GM21717 (cell line): Measurements from ENCODE around the gene PECR.
A peak's percentile ranks its signal among the peaks of the same experiment; 100 is the strongest.

Experiments
- ATAC-seq: cut with Tn5 transposase; IDR thresholded peaks from one replicate; pipeline ENCODE4 v1.9.1; 2021; ENCODE audit warnings: mild to moderate bottlenecking, moderate library complexity; ENCODE audit not compliant: unreplicated experiment

Gene PECR

DNA sequence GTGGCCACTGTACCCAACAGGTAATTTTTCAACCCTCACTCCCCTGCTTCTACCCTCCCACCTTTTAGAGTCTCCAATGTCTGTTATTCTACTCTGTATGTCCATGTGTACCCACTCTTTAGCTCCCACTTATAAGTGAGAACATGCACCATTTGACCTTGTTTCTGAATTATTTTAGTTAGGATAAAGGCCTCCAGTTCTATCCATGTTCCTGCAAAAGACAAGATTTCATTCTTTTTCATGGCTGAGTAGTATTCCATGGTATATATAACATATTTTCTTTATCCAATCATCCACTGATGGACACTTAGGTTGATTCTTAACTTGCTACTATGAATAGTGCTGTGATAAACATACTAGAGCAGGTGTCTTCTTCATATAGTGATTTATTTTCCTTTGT, 9.1 kb downstream of the PECR start:
- ATAC-seq, result no peak

DNA sequence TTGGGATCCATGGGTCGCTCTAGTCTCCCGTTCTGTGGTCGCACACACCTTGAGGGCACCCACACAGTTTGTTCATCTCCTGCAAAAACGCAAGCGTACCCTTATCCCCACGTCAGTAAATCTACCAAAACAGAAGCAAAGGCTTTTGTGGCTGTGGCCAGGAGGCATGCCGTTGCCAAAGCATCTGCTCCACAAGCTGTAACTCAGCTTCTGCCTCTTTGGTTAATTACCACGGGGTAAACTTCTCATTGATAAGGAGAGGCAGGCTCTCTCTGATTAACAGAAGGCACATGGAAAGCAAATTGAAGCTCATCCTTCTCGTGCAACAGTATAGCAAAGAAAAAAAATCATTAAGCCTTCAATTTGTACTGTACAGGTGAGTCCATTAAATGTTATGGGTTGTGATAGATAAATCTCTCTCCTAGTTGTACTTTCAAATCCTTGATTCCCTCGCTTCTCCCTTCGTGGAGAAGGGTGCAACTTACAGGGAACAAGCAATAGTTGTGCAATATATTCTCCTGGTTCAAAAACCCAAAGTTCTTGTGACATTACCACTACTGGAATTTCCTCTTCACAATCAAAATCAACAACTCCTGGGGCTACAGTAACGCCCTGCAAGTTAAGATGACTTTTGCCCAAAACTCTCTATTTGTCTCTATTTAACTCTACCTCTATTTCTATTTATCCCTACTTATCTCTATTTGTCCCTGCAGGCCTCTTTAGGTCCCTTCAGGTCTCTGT, 10.3 kb downstream of the PECR start:
- no peak for ATAC-seq

DNA sequence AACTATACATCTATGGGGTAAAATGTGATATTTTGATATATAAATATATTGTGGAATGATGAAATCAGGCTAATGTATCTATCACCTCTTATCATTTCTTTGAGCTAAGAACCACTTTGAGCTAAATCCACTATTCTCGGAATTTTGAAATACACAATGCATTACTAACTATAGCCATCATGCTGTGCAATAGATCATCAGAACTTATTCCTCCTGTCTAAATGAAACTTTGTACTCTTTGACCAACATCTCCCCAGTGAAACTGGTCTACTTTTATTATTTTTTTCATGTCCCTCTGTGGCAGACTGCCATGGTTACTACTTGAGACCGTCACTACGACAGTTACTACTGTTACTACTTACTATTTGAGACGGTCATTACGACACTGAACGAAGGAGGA, 11.4 kb downstream of the PECR start:
- no peak for ATAC-seq

DNA sequence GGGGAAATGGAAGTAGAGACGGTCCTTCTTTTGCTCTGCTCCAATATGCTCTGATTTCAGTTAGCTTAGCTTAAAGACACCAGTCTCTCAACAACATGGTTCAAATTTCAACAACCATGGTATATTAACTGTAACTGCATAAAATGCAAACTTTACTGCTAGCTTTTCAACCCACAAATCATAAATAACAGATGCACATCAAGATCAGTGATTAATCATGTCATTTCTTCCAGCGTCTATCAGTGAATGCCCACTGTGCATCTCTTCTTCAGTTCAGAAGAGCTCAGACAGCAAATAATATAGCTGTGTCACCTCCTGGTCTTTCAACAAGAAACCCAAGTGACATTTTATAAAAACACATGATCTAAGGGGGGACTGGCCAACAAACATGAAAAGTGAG, 12.6 kb downstream of the PECR start:
- ATAC-seq, result no peak

DNA sequence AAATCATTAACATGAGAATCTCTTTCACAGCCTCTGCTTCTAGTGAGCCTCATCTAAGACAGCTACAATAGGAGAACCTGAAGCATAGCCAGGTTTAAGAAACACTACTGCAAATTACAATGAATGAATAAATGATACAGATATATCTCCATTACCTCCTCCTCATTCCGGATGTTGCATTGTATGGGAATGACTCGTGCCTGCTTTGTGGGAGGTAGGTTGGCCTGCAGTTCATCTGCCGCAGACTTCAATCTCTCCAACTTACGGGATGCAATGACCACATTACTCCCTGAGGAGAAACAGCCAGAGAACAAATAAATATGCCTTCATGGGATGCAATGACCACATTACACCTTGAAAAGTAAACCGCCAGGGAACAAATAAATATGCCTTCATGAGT, 15.4 kb downstream of the PECR start:
- ATAC-seq, result no peak

DNA sequence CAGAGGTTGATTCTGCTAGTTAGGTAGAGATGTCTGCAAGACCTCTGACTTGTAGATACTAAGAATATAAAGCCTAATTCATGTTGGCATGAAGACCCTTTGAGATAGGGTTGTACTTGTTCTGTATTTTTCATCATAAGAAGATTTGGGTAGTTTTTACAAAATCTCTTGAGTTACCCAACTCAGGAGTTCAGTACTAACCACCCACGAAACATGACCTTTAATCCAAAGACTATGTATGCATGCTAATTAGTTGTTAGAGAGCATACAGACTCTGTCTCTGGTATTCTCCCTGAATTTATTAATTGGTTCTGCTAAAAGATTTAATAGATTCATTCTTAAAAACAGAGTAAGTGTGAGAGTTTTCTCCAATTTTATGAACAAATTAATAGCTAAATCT, 16.9 kb downstream of the PECR start:
- no peak for ATAC-seq

DNA sequence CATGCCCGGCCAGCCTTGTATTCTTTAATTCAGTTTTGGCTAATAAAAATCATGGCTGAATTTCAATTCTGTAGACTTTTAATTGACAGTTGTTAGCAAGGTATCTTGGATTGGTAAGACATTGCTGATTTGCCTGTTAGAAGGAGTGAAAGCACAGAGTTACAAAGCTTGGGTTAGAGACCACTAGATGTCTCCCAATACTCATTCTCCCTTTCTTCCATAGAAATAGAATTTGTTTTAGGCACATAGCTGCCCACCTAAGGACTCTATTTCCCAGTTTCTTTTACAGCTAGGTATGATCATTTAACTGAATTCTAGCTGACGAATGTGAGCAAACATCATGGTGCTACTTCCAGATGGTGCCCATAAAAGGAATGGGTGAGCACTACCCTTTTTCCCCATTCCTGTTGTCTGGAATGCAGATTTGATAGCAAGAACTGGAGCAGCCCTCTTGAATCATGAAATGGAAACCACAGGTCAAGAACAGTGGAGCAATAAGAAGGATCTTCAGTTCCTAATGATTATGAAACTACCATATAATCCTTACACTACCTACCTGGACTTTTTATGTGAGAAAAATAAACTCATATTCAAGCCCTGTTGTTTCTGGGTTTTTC, 17.5 kb downstream of the PECR start:
- no peak for ATAC-seq

DNA sequence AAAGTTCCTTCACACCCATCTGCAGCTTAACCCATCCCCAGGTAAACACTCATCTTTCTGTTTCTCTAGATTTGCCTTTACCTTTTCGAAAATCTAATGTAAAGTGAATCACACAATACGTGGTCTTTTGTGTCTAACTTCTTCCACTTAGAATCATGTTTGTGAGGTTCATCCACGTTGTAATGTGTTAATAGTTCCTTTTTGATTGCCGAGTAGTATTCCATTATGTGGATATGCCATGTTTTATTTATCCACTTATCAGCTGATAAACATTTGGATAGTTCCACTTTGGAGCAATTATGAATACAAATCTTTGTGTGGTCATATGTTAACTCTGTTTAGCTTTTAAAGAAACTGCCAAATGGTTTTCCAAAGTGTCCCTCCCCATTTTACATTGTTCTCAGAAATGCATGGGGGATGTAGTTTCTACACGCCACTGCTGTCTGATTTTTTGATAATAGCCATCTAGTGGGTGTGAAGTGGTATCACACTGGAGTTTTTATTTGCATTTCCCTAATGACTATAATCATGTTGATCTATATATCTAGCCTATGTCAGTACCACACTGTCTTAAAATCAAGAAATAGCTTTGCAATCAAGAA, 22.3 kb downstream of the PECR start:
- no peak for ATAC-seq

DNA sequence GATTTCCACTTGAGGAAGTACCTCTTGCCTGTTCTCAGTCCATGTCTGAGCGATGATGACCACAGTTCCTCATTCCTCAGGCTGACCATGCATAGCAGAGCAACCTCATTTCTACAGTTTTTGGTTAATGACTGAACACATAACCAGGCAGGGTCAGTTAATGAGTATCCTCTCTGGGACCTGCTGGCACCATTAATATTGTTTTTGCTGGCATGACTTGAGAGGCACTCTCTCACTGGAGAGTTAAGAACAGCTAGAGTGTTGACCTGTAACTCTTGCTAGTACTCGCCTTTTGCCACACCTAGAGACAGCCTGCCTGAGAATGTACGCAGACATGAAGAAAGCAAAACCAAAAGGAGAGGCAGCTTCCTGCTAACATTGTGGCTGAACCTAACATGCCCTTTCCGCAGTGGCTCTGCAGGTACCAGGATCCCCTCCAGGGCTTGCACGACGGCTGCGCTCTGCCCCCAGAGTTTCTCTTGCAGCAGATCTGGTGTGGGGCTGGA, 23.9 kb downstream of the PECR start:
- ATAC-seq, result peak; percentile 91

DNA sequence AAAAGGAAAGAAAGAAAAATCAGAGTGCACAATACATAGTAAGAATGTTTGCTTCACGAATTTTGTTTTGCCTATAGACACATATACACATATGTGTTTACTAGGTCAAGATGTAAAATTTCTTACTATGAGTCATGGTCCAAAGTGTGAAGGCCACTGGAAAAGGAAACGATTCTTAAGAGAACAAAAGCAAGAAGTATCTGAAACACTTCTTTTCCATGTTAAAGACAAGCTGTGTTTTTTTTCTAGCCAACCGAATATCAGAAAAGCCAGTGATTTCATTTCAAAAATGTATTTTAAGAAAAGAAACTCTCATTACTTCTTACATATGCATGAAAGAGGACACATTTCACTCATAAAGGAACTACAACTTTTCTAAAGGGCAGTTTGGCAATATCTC, 24.9 kb downstream of the PECR start:
- ATAC-seq, result peak; percentile 43

DNA sequence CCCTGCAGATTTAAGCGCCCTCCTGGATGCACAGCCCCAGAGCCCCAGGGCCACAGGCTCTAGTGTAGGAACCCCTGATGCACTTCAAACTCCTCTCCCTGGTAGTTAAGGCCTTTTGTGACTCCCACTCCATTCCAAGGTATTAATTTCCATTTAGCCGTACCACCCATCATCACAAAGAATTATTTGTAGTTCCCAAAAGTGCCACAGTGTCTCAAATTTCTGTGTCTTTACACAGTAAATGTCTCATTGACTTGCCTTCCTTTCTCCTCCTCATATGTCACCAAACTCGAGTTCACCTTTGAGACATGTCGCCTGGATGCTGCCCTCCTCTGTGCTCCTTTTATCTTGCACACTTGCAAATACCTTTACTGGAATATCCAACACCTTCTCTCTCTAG, 25.9 kb downstream of the PECR start:
- no peak for ATAC-seq

DNA sequence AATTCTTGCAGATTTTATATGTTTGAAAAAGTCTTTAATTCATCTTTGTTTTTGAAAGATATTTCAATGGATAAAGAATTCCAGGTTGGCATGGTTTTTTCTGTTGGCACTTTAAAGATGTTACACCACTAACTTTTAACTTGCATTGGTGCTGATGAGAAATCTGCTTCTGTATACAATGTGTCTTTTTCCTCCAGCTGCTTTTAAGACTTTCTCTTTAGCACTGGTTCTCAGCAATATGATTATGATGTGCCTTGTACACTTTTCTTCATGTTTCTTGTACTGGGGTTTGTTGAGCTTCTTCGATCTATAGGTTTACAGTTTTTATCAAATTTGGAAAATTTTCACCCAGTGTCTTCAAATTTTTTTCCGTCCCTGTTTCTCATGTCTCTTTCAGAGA, 29.2 kb downstream of the PECR start:
- ATAC-seq, result no peak

DNA sequence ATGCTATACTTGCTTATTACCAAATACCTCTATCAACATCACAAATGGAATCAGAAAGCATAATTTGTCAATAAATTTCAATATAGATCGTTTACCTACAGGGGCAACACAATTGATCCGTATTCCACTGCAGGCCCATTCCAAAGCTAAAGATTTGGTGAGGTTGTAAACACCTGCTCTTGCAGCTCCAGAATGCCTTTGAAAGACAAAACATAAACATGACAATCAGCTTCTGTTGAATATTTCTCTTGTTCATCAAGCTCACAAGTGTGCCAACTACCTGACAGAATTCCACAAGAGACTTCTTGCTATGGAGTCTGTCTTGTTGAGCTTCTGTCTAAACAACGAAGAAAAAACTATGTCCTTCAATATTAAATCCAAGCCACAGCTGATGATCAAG, 30.3 kb downstream of the PECR start:
- ATAC-seq, result no peak

DNA sequence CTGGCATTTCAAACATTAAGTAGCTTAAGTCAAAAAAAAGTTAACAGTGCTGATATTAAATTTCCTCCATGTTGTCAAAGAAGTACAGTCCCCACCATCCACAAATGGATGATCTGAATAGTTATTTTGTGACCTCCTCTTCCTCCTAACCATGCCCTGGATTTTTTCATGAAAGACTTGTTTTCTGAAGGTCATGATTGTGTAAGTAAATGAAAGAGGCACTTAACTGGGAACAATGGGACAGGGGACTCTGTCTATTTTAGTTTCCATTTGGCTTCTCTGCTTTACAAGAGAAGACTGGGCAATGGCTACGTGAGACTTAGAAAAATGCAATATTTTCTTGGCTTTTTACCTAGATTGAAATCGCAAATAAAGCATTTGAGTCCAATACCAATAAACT, 32.2 kb downstream of the PECR start:
- ATAC-seq, result no peak

DNA sequence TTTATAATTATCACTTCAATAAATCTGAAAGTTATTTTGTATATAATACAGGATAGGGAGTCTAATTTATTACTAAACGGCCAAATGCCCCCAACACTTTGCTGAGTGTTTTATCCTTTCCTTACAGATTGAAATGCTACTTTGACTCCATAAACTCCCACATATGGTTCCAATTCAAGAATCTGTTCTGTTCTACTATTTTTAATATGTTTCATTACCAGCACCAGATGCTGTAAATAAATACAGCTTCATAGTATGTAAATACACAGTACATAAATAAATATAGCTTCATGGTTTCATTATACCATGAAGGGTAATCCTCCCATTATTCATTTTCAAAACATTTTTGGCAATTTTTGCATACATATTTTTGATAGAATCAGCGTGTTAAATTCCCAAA, 34.2 kb downstream of the PECR start:
- no peak for ATAC-seq

DNA sequence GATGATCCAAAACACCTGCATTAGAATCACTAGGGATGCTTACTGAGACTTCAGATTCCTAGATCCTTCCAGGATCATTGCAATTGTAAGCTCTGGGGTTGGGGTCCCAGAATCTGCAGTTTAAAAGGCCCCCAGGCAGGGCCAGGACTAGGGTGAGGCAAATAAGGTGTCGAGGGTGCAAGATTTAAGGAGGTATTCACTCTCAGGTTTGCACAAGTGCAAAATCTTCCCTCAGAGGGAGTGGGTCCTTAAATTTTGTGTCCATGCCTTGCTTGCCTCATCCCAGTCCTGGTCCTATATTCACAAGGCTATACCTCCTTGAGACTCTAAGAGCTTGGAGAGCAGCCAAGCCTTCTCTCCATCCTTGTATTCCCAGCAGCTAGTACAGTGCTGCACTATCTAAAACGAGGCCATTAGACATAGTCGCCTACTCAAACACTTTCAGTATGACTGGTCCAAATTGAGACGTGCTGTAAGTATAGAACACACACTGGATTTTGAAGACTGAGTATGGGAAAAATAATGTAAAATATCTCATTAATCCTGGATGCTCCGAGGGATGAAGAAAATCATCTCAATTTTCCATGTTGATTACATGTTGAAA, 36.6 kb downstream of the PECR start:
- peak; percentile 96 for ATAC-seq

DNA sequence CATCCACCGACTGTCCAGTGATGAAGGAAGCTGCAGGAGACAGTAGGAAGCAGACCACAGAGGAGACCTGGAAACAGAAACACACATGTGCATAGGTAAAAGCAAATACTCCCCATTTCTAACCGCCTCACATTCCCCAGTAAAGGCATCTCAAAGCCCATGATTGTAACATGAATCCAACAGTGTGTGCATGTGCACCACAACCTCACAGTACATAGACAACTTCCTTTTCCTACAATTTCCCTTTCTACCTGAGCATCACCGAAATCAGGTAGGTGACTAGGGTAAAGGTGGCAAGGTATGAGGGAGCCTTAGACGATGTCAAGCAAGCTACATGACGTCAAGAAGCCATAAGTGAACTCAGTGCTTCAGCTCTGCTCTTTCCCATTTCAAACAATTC, 37.7 kb downstream of the PECR start:
- ATAC-seq, result no peak

DNA sequence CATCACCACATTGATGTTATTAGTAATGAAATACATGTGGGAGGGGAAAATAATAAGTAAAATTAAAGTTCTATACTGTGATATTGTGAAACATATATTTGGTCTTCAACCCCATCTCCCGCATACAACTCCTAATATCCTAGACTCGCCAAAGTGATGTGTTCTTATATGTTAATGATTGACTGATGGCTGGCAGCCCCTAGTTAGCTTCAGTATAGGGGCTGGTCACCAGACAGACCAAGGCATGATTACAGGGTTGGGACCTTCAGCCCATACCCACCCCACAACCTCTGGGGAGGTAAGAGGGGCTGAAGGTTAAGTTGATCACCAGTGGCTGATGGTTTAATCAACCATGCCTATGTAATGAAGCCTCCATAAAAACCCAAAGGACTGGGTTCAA, 40.2 kb downstream of the PECR start:
- ATAC-seq, result no peak

DNA sequence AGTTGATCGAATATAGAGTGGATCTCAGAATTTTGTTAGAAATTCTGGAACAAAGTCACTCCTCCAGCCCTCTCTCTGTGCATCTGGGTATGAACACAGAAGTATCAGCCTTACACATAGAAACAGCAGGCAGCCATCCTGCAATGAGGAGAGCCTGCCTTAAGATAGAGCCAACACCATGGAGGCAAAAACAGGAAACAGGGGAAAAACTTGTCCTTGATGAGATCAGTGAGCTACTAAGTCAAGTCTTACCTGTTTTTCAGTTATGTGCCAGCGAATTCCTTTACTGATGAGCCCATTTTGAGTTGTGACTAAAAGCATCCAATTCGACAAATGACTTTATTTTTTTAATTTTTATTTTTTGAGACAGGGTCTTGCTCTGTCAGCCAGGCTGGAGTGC, 41.7 kb downstream of the PECR start:
- ATAC-seq, result no peak

DNA sequence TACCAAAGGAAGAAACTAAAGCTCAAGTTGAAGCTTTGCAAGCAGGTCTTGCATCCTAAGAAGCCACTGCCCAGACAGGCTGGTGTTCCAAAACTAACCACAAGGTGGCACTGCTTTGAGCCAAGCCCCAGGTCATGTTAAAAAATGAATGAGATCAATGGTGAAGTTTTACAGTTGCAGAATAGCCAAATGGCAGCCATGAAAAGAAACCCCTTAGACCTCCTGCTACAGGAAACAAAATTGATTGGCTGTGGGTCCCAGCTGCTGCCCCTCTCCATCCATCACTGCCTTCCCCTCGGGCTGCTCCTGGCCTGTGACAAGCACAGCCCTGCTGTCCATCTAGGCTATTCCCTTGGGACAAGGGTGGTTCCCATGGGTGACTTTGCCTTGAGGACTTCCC, 47.5 kb downstream of the PECR start:
- peak; percentile 34 for ATAC-seq

DNA sequence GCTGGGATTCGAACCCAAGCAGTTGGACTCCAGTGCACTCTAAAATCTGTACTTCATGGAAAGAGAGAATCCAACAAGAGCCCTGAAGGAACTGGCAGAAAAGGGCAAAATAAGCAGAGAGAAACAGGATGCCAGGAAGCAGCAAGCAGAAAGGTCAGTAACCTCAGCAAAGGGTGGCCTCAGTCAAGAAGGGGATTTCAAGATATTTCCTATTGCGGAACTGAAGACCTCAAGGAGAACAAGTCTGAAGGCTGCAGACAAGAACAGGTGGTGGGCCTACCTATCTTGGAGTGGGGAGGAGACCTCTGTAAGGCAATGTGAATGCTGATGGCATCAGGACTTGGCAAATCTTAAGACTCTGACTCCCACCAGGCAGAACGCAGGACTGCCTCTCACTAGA, 48.2 kb downstream of the PECR start:
- ATAC-seq, result peak; percentile 41
